H1 (cell line): ENCODE measurements around the gene SHANK1. TPM values are rescaled to one million over a fixed set of nuclear protein-coding genes. Genes with fewer than 3 reads are reported as not detected.

Source experiments
- CTCF ChIA-PET: fragments of 300-600 bp; sonication (Branson Sonifier 250); formaldehyde crosslinking; loops from one replicate; lab custom pipeline; 2021; ENCODE audit not compliant: partially characterized antibody; lab: Charles Lee
- POLR2A ChIA-PET: fragments of 300-600 bp; sonication (Branson Sonifier 250); formaldehyde crosslinking; loops from one replicate; lab custom pipeline; 2021; ENCODE audit warnings: inconsistent platforms; ENCODE audit not compliant: partially characterized antibody; lab: Charles Lee
- DNase-seq, 2 experiments: peaks; one replicate each; pipeline versions ENCODE4 v3.0.0 to v3.0.0-alpha.2; 2010 to 2022; ENCODE audit warnings: low spot score in 2 of 2, low read depth in 1 of 2, mixed read lengths in 1 of 2
- FAIRE-seq: peaks from 2 replicates; lab custom pipeline; 2011; peaks lifted over from hg19 to GRCh38; lab: Jason Lieb, UNC
- H2AFZ ChIP-seq: 2 replicates; pipeline ENCODE4 v1.8.1; 2012; ENCODE audit warnings: low read length, inconsistent platforms
- H2AK5ac ChIP-seq: 2 replicates; pipeline ENCODE4 v1.6.1; 2013; ENCODE audit warnings: low read depth, low read length
- H2BK120ac ChIP-seq: replicated peaks from 2 replicates; pipeline ENCODE3; 2013; ENCODE audit warnings: low read depth, low read length, inconsistent platforms
- H2BK12ac ChIP-seq: 2 replicates; pipeline ENCODE4 v1.6.1; 2013; ENCODE audit warnings: low read depth, low read length
- H2BK15ac ChIP-seq: 2 replicates; pipeline ENCODE4 v1.6.1; 2013; ENCODE audit warnings: low read length
- H2BK20ac ChIP-seq: 2 replicates; pipeline ENCODE4 v1.6.1; 2013; ENCODE audit warnings: low read length
- H2BK5ac ChIP-seq: 2 replicates; pipeline ENCODE4 v1.6.1; 2013; ENCODE audit warnings: low read depth, low read length
- H3K14ac ChIP-seq: 2 replicates; pipeline ENCODE4 v1.6.1; 2013; ENCODE audit warnings: inconsistent platforms; ENCODE audit not compliant: insufficient read length
- H3K18ac ChIP-seq: 2 replicates; pipeline ENCODE4 v1.6.1; 2013; ENCODE audit warnings: low read length; ENCODE audit errors: extremely low read depth
- H3K23ac ChIP-seq: 2 replicates; pipeline ENCODE4 v1.6.1; 2013; ENCODE audit warnings: inconsistent platforms; ENCODE audit not compliant: insufficient read length
- H3K23me2 ChIP-seq: 2 replicates; pipeline ENCODE4 v1.6.1; 2013; ENCODE audit warnings: low read depth, low read length
- H3K27ac ChIP-seq: 2 replicates; pipeline ENCODE4 v1.6.1; 2011; ENCODE audit warnings: low read depth, low read length, inconsistent platforms
- H3K27me3 ChIP-seq, 4 experiments: replicated peaks in 1 of 4; 1 replicate in 1 of 4; 2 replicates in 3 of 4; pipeline versions ENCODE4 v1.6.1 to v1.8.1; 2011 to 2013; ENCODE audit warnings: low read length in 3 of 4, mild to moderate bottlenecking in 3 of 4, inconsistent platforms in 2 of 4, mixed read lengths in 2 of 4, moderate library complexity in 1 of 4; ENCODE audit not compliant: control insufficient read depth in 3 of 4, insufficient read depth in 3 of 4; ENCODE audit errors: extremely low read depth in 1 of 4
- H3K36me3 ChIP-seq, 4 experiments: 2 replicates each; pipeline versions ENCODE4 v1.6.1 to v1.8.1; 2011 to 2013; ENCODE audit warnings: mild to moderate bottlenecking in 4 of 4, low read length in 3 of 4, moderate library complexity in 2 of 4, control low read depth in 1 of 4, inconsistent platforms in 1 of 4; ENCODE audit not compliant: insufficient read depth in 4 of 4, control insufficient read depth in 2 of 4
- H3K4ac ChIP-seq: replicated peaks from 2 replicates; pipeline ENCODE3; 2013; ENCODE audit warnings: low read length, low read depth, mixed read lengths, inconsistent platforms; ENCODE audit not compliant: insufficient read length
- H3K4me1 ChIP-seq, 4 experiments: replicated peaks in 1 of 4; 1 replicate in 1 of 4; 2 replicates in 3 of 4; pipeline versions ENCODE4 v1.6.1 to v1.8.1; 2011 to 2013; ENCODE audit warnings: low read length in 3 of 4, inconsistent platforms in 2 of 4, mixed read lengths in 1 of 4; ENCODE audit not compliant: insufficient read depth in 4 of 4, control insufficient read depth in 3 of 4
- H3K4me2 ChIP-seq, 2 experiments: 2 replicates each; pipeline versions ENCODE4 v1.6.1 to v1.8.1; 2011 to 2013; ENCODE audit warnings: low read depth in 2 of 2, low read length in 2 of 2, control low read depth in 1 of 2, inconsistent platforms in 1 of 2, mild to moderate bottlenecking in 1 of 2; ENCODE audit not compliant: insufficient read depth in 1 of 2
- H3K4me3 ChIP-seq, 4 experiments: fragments of 200-600, 300-600 bp in 1 of 4; sonication (generic), shearing (Covaris generic), sonication (Bioruptor Twin) in 1 of 4; 2 replicates each; pipeline versions ENCODE4 v1.5.1 to v1.8.1; 2011 to 2016; ENCODE audit warnings: low read length in 4 of 4, low read depth in 3 of 4, control low read depth in 2 of 4, inconsistent platforms in 2 of 4, mild to moderate bottlenecking in 2 of 4, mixed read lengths in 1 of 4, moderate library complexity in 1 of 4; ENCODE audit not compliant: insufficient read depth in 2 of 4; ENCODE audit errors: extremely low read depth in 1 of 4
- H3K56ac ChIP-seq: replicated peaks from 2 replicates; pipeline ENCODE3; 2013; ENCODE audit warnings: low read depth, mild to moderate bottlenecking, mixed read lengths, low read length, inconsistent platforms; ENCODE audit not compliant: insufficient read length
- H3K79me1 ChIP-seq: 2 replicates; pipeline ENCODE4 v1.6.1; 2013; ENCODE audit warnings: low read depth, low read length, control low read depth
- H3K79me2 ChIP-seq, 2 experiments: 2 replicates each; pipeline versions ENCODE4 v1.6.1 to v1.8.1; 2012 to 2013; ENCODE audit warnings: low read length in 2 of 2, mild to moderate bottlenecking in 2 of 2, inconsistent platforms in 1 of 2; ENCODE audit not compliant: insufficient read depth in 2 of 2, control insufficient read depth in 1 of 2
- H3K9ac ChIP-seq, 4 experiments: replicated peaks in 1 of 4; 1 replicate in 1 of 4; 2 replicates in 3 of 4; pipeline versions ENCODE4 v1.6.1 to v1.8.1; 2011 to 2013; ENCODE audit warnings: low read depth in 3 of 4, low read length in 3 of 4, control low read depth in 2 of 4, mild to moderate bottlenecking in 2 of 4, moderate library complexity in 2 of 4, inconsistent platforms in 1 of 4; ENCODE audit errors: extremely low read depth in 1 of 4
- H3K9me3 ChIP-seq, 2 experiments: 2 replicates each; pipeline versions ENCODE4 v1.6.1 to v1.8.1; 2012 to 2013; ENCODE audit warnings: mild to moderate bottlenecking in 2 of 2, moderate library complexity in 2 of 2, control low read depth in 1 of 2, inconsistent platforms in 1 of 2, low read depth in 1 of 2, low read length in 1 of 2, mixed read lengths in 1 of 2; ENCODE audit not compliant: insufficient read depth in 2 of 2
- H4K20me1 ChIP-seq, 2 experiments: replicated peaks in 1 of 2; 2 replicates each; pipeline versions ENCODE3 to v1.8.1; 2011 to 2013; ENCODE audit warnings: inconsistent platforms in 2 of 2, low read length in 2 of 2, mild to moderate bottlenecking in 1 of 2; ENCODE audit not compliant: insufficient read depth in 2 of 2, control insufficient read depth in 1 of 2
- H4K5ac ChIP-seq: 2 replicates; pipeline ENCODE4 v1.6.1; 2013; ENCODE audit warnings: low read length, low read depth, mixed read lengths, inconsistent platforms; ENCODE audit not compliant: insufficient read length
- H4K8ac ChIP-seq: 2 replicates; pipeline ENCODE4 v1.8.0; 2013; ENCODE audit warnings: mild to moderate bottlenecking, moderate library complexity, low read length, inconsistent platforms; ENCODE audit not compliant: insufficient read depth; ENCODE audit errors: extremely low read depth
- H4K91ac ChIP-seq: replicated peaks from 2 replicates; pipeline ENCODE3; 2013; ENCODE audit warnings: low read length, mixed read lengths, inconsistent platforms; ENCODE audit not compliant: insufficient read length
- ASH2L ChIP-seq: fragments of 200-600, 300-600 bp; sonication (generic); IDR thresholded peaks from one replicate; pipeline ENCODE4 v1.7.1; 2017; ENCODE audit warnings: low read length
- BACH1 ChIP-seq: IDR thresholded peaks from 2 replicates; pipeline ENCODE4 v1.6.1; 2012; ENCODE audit warnings: low read length, improper control_type of control experiment
- BCL11A ChIP-seq, 2 experiments: IDR thresholded peaks; one replicate each; pipeline ENCODE4 v1.6.1; 2011; ENCODE audit warnings: low read depth in 2 of 2, low read length in 2 of 2, mild to moderate bottlenecking in 2 of 2
- CEBPB ChIP-seq: IDR thresholded peaks from 2 replicates; pipeline ENCODE4 v1.6.1; 2012; ENCODE audit warnings: low read depth, low read length
- HDAC2 ChIP-seq, 2 experiments: fragments of 300-600 bp in 1 of 2; sonication (generic) in 1 of 2; IDR thresholded peaks; 2 replicates each; pipeline ENCODE4 v1.6.1; 2011 to 2012; ENCODE audit warnings: low read depth in 2 of 2, low read length in 2 of 2, mild to moderate bottlenecking in 2 of 2, moderate library complexity in 2 of 2, borderline replicate concordance in 1 of 2, inconsistent platforms in 1 of 2
- MAX ChIP-seq: IDR thresholded peaks from 2 replicates; pipeline ENCODE4 v1.6.1; 2012; ENCODE audit warnings: inconsistent platforms
- POLR2AphosphoS5 ChIP-seq: IDR thresholded peaks from 2 replicates; pipeline ENCODE4 v1.6.1; 2011; ENCODE audit warnings: low read depth, low read length
- SIRT6 ChIP-seq: IDR thresholded peaks from one replicate; pipeline ENCODE4 v1.7.1; 2012; ENCODE audit warnings: low read length, inconsistent platforms
- SRF ChIP-seq: IDR thresholded peaks from 2 replicates; pipeline ENCODE4 v1.6.1; 2011; ENCODE audit warnings: mild to moderate bottlenecking, low read depth, low read length, moderate library complexity
- TAF7 ChIP-seq: optimal IDR thresholded peaks from 2 replicates; pipeline ENCODE3; 2011; ENCODE audit warnings: low read depth, mild to moderate bottlenecking, inconsistent platforms, low read length, moderate library complexity, borderline replicate concordance
- TEAD4 ChIP-seq: IDR thresholded peaks from 2 replicates; pipeline ENCODE4 v1.6.1; 2012; ENCODE audit warnings: low read depth, low read length, inconsistent platforms, mixed read lengths
- USF2 ChIP-seq: IDR thresholded peaks from 2 replicates; pipeline ENCODE4 v1.6.1; 2011; ENCODE audit warnings: low read length, improper control_type of control experiment
- WGBS, 2 experiments: shearing (Covaris generic) in 1 of 2; methylation state at CpG; one replicate each; pipeline versions ENCODE4 v1.1.6 to v1.1.7; 2013 to 2015; ENCODE audit warnings: low lambda C conversion rate in 2 of 2, mixed read lengths in 2 of 2, inconsistent platforms in 1 of 2, low coverage in 1 of 2, missing lambda C conversion rate in 1 of 2; ENCODE audit not compliant: insufficient replicate concordance in 2 of 2, insufficient coverage in 1 of 2, insufficient read length in 1 of 2; ENCODE audit errors: extremely low coverage in 1 of 2, missing lambda C conversion rate in 1 of 2; 5-methylcytosine and 5-hydroxymethylcytosine counted together
- polyA plus RNA-seq, 7 experiments: library from polyadenylated mRNA; depleted of rRNA in 3 of 7; stranded (reverse) in 5 of 7; unstranded in 2 of 7; fragments of >200 nt in 5 of 7; fragments of 200-250 nt in 2 of 7; gene quantifications; 1 replicate in 5 of 7; 2 replicates in 1 of 7; 4 replicates in 1 of 7; pipeline versions ENCODE4 v1.2.1 to v1.2.3, GENCODE V29; 2011 to 2013; ENCODE audit warnings: missing spikeins in 2 of 7, mixed read lengths in 2 of 7
- total RNA-seq: library from RNA; stranded (reverse); fragmentation: NEBNext Ultra II Directional; extraction: Animal tissue kit (Norgen Biotek cat#: 25700); gene quantifications from 2 replicates; pipeline ENCODE4 v1.2.1, GENCODE V29; 2021

The SHANK1 gene
- total and polyA plus RNA-seq, 2 of the 8 experiments (the other 6 are each of a cell fraction or from before 2014, with no cell fraction given) = 1.1 to 3.7 TPM

GRCh38 chr19:50743537-50743936, 23.9 kb upstream of the SHANK1 start:
- no peak overlapping the region for H3K27ac ChIP-seq
- no peak for TF ChIP-seq CEBPB
- TF ChIP-seq POLR2AphosphoS5 = no peak
- no peak for TF ChIP-seq SRF
- TF ChIP-seq BACH1 = no peak
- TF ChIP-seq HDAC2 (IDR thresholded peaks at IDR 0.05; ENCODE audit: borderline replicate concordance in 1 of 2, low read depth in 2 of 2, low read length in 2 of 2) = no peak
- TF ChIP-seq MAX = no peak
- no peak for TF ChIP-seq SIRT6
- no peak for TF ChIP-seq TAF7
- TF ChIP-seq BCL11A (IDR thresholded peaks at IDR 0.05; ENCODE audit: low read depth in 2 of 2, low read length in 2 of 2) = no peak
- TF ChIP-seq ASH2L = no peak
- no peak for TF ChIP-seq USF2
- TF ChIP-seq TEAD4 = no peak

More at GRCh38 chr19:50743537-50743936, 23.9 kb upstream of the SHANK1 start:
- FAIRE-seq = no peak
- Histone ChIP-seq H3K4ac (no peak overlapping the region), H2BK15ac (no peak overlapping the region), H3K79me2 (no peaks in the 10 kb centered on the region), H3K14ac (no peak overlapping the region), H3K18ac (no peak overlapping the region), H2BK5ac (no peak overlapping the region), H2BK12ac (no peak overlapping the region), H3K23me2 (no peaks in the 10 kb centered on the region), H2BK120ac (no peak overlapping the region), H3K4me3 (no peak overlapping the region), H4K91ac (no peak overlapping the region), H3K36me3 (no peaks in the 10 kb centered on the region), H3K79me1 (no peaks in the 10 kb centered on the region), H2AFZ (no peak overlapping the region), H3K9ac (no peak overlapping the region), H4K8ac (no peak overlapping the region), H3K27me3 (0 out of 7 replicates have a peak, but pooled peaks cover 0 to 2% (median 0%) of the 10 kb centered on the region in 4 experiments), H4K5ac (no peak overlapping the region), H3K9me3 (no peaks in the 10 kb centered on the region), H4K20me1 (peaks cover 0 to 2% of the 10 kb centered on the region in 2 experiments), H3K4me2 (no peak overlapping the region), H2BK20ac (no peak overlapping the region), H3K23ac (no peak overlapping the region), H3K56ac (no peak overlapping the region), H3K4me1 (peaks cover 0 to 4% (median 0%) of the 10 kb centered on the region in 4 experiments; a peak in 1 of 7 replicates), H2AK5ac (no peak overlapping the region)
- ChIA-PET POLR2A (interaction anchor here (0.6 kb wide), 1 partner anchor 720 kb away, joined by 3 read pairs; no protein-coding TSS in a partner anchor), CTCF (interaction anchor here (2.4 kb wide), 1 partner anchor 207 kb away, joined by 11 read pairs; no protein-coding TSS in a partner anchor)
- no peak for DNase-seq
- WGBS, 2 experiments = 83% methylated on average over 5 of the region's 6 CpGs; no CpG with 5 or more reads in 1 of the 2 experiments
